ENCODE results near the gene GLCCI1.
"Not testable (repeated sequence)": the region's sequence is repeated elsewhere in the genome, so short reads cannot be mapped to it uniquely, and the experiment has no call there.

GLCCI1 gene

GRCh38 chr7:8094164-8095140 lies 125.9 kb downstream of the GLCCI1 start:
- Histone ChIP-seq H3K36me3 (ENCODE audit: insufficient read depth, insufficient read length, low read length) (no peaks in the 10 kb centered on the region), H3K4me3 (ENCODE audit: insufficient read length, low read depth) (no peak overlapping the region), H3K9ac (ENCODE audit: insufficient read length, low read depth) (no peak overlapping the region), H3K4me1 (ENCODE audit: insufficient read depth, insufficient read length) (no peaks in the 10 kb centered on the region), H3K27me3 (ENCODE audit: insufficient read depth, insufficient read length) (no peaks in the 10 kb centered on the region), H3K9me3 (ENCODE audit: insufficient read depth, low read length) (peaks cover 4% of the 10 kb centered on the region; the same call in 1 of the 2 replicates)
- no peak for DNase-seq (ENCODE audit: low read depth, low spot score)
- TF ChIP-seq ZNF274 (IDR thresholded peaks at IDR 0.05; ENCODE audit: low read depth, low read length), result no peak
- no peak for TF ChIP-seq SUZ12 (IDR thresholded peaks at IDR 0.05; ENCODE audit: extremely low read depth, insufficient read depth, insufficient read length)
- no peak for TF ChIP-seq YY1 (IDR thresholded peaks at IDR 0.05; ENCODE audit: insufficient read depth, insufficient read length)

GRCh38 chr7:8101292-8101691 lies 132.7 kb downstream of the GLCCI1 start:
- not testable (repeated sequence) for H3K9ac ChIP-seq (ENCODE audit: insufficient read length, low read depth); H3K4me1 ChIP-seq (ENCODE audit: insufficient read depth, insufficient read length); DNase-seq (ENCODE audit: low read depth, low spot score); H3K36me3 ChIP-seq (ENCODE audit: insufficient read depth, insufficient read length, low read length); H3K27me3 ChIP-seq (ENCODE audit: insufficient read depth, insufficient read length); H3K9me3 ChIP-seq (ENCODE audit: insufficient read depth, low read length); H3K4me3 ChIP-seq (ENCODE audit: insufficient read length, low read depth)

DNA sequence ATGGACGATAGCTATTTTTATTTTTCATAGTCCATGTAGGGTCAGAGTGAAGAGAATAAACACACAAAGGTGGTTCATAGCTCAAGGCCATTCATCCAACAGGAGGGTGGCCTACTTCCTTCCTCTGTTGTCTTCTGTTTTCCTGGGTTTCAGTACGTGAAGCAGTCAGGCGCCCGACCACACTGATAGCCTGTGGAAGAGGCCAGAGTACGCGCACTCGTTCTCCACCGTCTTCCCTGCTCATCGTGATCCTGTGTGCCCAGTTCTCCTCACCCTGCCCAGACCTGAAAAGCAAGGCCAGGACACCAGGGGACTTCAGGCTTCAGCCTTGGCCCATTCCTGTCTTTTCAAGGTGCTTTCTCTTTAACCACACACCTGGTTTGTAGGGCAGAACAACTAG lies 134.7 kb downstream of the GLCCI1 start:
- H3K9me3 ChIP-seq (ENCODE audit: insufficient read depth, low read length), result no peaks in the 10 kb centered on the region
- DNase-seq (ENCODE audit: low read depth, low spot score), result no peak
- TF ChIP-seq SUZ12 (IDR thresholded peaks at IDR 0.05; ENCODE audit: extremely low read depth, insufficient read depth, insufficient read length) (no peak), ZNF274 (IDR thresholded peaks at IDR 0.05; ENCODE audit: low read depth, low read length) (no peak), YY1 (IDR thresholded peaks at IDR 0.05; ENCODE audit: insufficient read depth, insufficient read length) (no peak)
- H3K9ac ChIP-seq (ENCODE audit: insufficient read length, low read depth), result no peak overlapping the region
- no peaks in the 10 kb centered on the region for H3K4me1 ChIP-seq (ENCODE audit: insufficient read depth, insufficient read length)
- H3K4me3 ChIP-seq (ENCODE audit: insufficient read length, low read depth), result no peak overlapping the region
- H3K36me3 ChIP-seq (ENCODE audit: insufficient read depth, insufficient read length, low read length), result no peaks in the 10 kb centered on the region
- H3K27me3 ChIP-seq (ENCODE audit: insufficient read depth, insufficient read length), result no peaks in the 10 kb centered on the region

GRCh38 chr7:8105449-8106095 lies 137.0 kb downstream of the GLCCI1 start:
- no peaks in the 10 kb centered on the region for H3K9me3 ChIP-seq (ENCODE audit: insufficient read depth, low read length)
- no peaks in the 10 kb centered on the region for H3K4me1 ChIP-seq (ENCODE audit: insufficient read depth, insufficient read length)
- H3K9ac ChIP-seq (ENCODE audit: insufficient read length, low read depth), result no peak overlapping the region
- DNase-seq (ENCODE audit: low read depth, low spot score), result no peak
- TF ChIP-seq SUZ12 (IDR thresholded peaks at IDR 0.05; ENCODE audit: extremely low read depth, insufficient read depth, insufficient read length), result no peak
- TF ChIP-seq ZNF274 (IDR thresholded peaks at IDR 0.05; ENCODE audit: low read depth, low read length), result no peak
- TF ChIP-seq YY1 (IDR thresholded peaks at IDR 0.05; ENCODE audit: insufficient read depth, insufficient read length), result no peak
- no peak overlapping the region for H3K4me3 ChIP-seq (ENCODE audit: insufficient read length, low read depth)
- H3K36me3 ChIP-seq (ENCODE audit: insufficient read depth, insufficient read length, low read length), result no peaks in the 10 kb centered on the region
- H3K27me3 ChIP-seq (ENCODE audit: insufficient read depth, insufficient read length), result no peaks in the 10 kb centered on the region

DNA sequence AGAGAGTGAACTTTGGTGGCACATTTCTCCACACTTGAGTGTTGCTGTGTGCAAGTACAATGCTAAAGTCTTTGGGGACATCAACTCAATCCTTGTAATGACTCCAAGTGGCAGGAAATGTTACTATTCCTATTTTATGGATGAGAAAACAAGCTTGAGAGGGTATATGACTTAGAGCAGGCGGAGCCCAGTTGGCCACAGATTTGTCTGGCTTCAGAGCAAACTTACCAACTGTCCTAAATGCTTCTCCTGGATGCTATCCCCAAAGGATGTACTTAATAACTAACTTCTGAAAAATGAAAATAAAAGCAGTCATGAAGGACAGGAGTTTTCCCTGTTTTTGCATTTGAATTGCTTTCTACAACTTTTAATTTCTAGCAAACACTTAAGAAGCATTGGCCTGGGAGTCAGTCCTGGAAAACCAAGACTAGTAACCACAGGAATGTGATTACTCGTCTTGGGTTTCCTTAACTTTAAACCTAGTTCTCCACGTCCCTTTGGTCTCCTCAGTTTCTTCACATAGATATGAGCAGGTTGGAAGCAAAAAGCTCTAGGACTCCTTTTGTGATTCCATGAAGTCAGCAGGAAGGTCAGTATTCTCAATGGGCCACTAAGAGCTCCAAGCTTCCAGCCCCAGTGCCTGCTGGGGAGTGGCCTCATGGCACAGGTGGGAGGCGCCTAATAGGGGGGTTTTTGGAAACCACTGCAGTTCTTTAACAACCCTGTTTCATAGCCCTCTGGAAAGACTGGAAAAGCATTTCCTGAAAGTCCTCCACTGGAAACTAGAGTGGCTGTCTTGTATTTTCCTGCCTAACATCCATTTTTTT lies 140.8 kb downstream of the GLCCI1 start:
- Histone ChIP-seq H3K4me1 (ENCODE audit: insufficient read depth, insufficient read length) (peaks cover 4% of the 10 kb centered on the region), H3K36me3 (ENCODE audit: insufficient read depth, insufficient read length, low read length) (no peaks in the 10 kb centered on the region), H3K9ac (ENCODE audit: insufficient read length, low read depth) (no peak overlapping the region), H3K9me3 (ENCODE audit: insufficient read depth, low read length) (0 out of 2 replicates have a peak, but pooled peaks cover 9% of the 10 kb centered on the region), H3K27me3 (ENCODE audit: insufficient read depth, insufficient read length) (no peaks in the 10 kb centered on the region), H3K4me3 (ENCODE audit: insufficient read length, low read depth) (no peak overlapping the region)
- DNase-seq (ENCODE audit: low read depth, low spot score), result peak; percentile 28
- TF ChIP-seq ZNF274 (IDR thresholded peaks at IDR 0.05; ENCODE audit: low read depth, low read length), result no peak
- no peak for TF ChIP-seq YY1 (IDR thresholded peaks at IDR 0.05; ENCODE audit: insufficient read depth, insufficient read length)
- TF ChIP-seq SUZ12 (IDR thresholded peaks at IDR 0.05; ENCODE audit: extremely low read depth, insufficient read depth, insufficient read length), result no peak

- no peak overlapping the region for H3K4me3 ChIP-seq (ENCODE audit: insufficient read length, low read depth)
- H3K9ac ChIP-seq (ENCODE audit: insufficient read length, low read depth), result no peak overlapping the region
- no peak for TF ChIP-seq SUZ12 (IDR thresholded peaks at IDR 0.05; ENCODE audit: extremely low read depth, insufficient read depth, insufficient read length)
- no peak for TF ChIP-seq ZNF274 (IDR thresholded peaks at IDR 0.05; ENCODE audit: low read depth, low read length)
- TF ChIP-seq YY1 (IDR thresholded peaks at IDR 0.05; ENCODE audit: insufficient read depth, insufficient read length), result no peak
- H3K4me1 ChIP-seq (ENCODE audit: insufficient read depth, insufficient read length), result peaks cover 4% of the 10 kb centered on the region
- no peaks in the 10 kb centered on the region for H3K27me3 ChIP-seq (ENCODE audit: insufficient read depth, insufficient read length)
- 0 out of 2 replicates have a peak, but pooled peaks cover 9% of the 10 kb centered on the region for H3K9me3 ChIP-seq (ENCODE audit: insufficient read depth, low read length)
- H3K36me3 ChIP-seq (ENCODE audit: insufficient read depth, insufficient read length, low read length), result no peaks in the 10 kb centered on the region
- peak; percentile 54 for DNase-seq (ENCODE audit: low read depth, low spot score)
Measured at GRCh38 chr7:8111282-8111960, 142.8 kb downstream of the GLCCI1 start.

Data from NT2/D1 (cell line).